K562 (cell line): ENCODE data around the gene MCAM. TPM values are rescaled to one million over a fixed set of nuclear protein-coding genes. Genes with fewer than 3 reads are reported as not detected.

Experiments used
- ARID4B ChIP-seq: sonication (generic); formaldehyde crosslinking; IDR thresholded peaks from 2 replicates; pipeline ENCODE4 v1.8.0; 2022; ENCODE audit warnings: mild to moderate bottlenecking, missing genetic modification reagents
- ATF3 ChIP-seq, 2 experiments: fragments of 450-650 bp in 1 of 2; sonication (generic) in 1 of 2; formaldehyde crosslinking in 1 of 2; IDR thresholded peaks in 1 of 2; conservative IDR thresholded peaks in 1 of 2; 2 replicates each; pipeline versions ENCODE4 v1.6.1 to v1.8.1; 2016 to 2023; ENCODE audit warnings: mild to moderate bottlenecking in 2 of 2, moderate library complexity in 2 of 2, inconsistent platforms in 1 of 2, missing genetic modification reagents in 1 of 2
- CTBP1 ChIP-seq: fragments of 450-650 bp; IDR thresholded peaks from 2 replicates; pipeline ENCODE4 v1.6.1; 2016; ENCODE audit warnings: borderline replicate concordance
- CXXC5 ChIP-seq: fragments of 250-450 bp; sonication (Bioruptor Pico); IDR thresholded peaks from 2 replicates; pipeline ENCODE4 v1.8.0; 2022; ENCODE audit warnings: inconsistent platforms, mild to moderate bottlenecking, moderate library complexity
- E2F4 ChIP-seq: sonication (generic); formaldehyde crosslinking; IDR thresholded peaks from 2 replicates; pipeline ENCODE4 v1.8.0; 2022; ENCODE audit warnings: mild to moderate bottlenecking, low read depth, missing genetic modification reagents
- EWSR1 ChIP-seq: fragments of 450-650 bp; IDR thresholded peaks from 2 replicates; pipeline ENCODE4 v1.6.1; 2018; ENCODE audit warnings: borderline replicate concordance, mild to moderate bottlenecking, low read depth, moderate library complexity; ENCODE audit not compliant: partially characterized antibody
- NFIC ChIP-seq: fragments of 450-650 bp; IDR thresholded peaks from 2 replicates; pipeline ENCODE4 v1.6.1; 2017; ENCODE audit warnings: mild to moderate bottlenecking, inconsistent platforms
- NR3C1 ChIP-seq: sonication (generic); formaldehyde crosslinking; IDR thresholded peaks from 2 replicates; pipeline ENCODE4 v1.8.1; 2022; ENCODE audit warnings: missing genetic modification reagents
- PHF8 ChIP-seq: fragments of 200-600 bp; sonication (generic); IDR thresholded peaks from 2 replicates; pipeline ENCODE4 v1.6.1; 2012; ENCODE audit warnings: mixed run types, mild to moderate bottlenecking, inconsistent platforms, low read length, moderate library complexity, borderline replicate concordance
- POLR2A ChIP-seq: fragments of 450-650 bp; conservative IDR thresholded peaks from 2 replicates; pipeline ENCODE4 v1.6.1; 2016
- POLR2AphosphoS5 ChIP-seq: IDR thresholded peaks from 2 replicates; pipeline ENCODE4 v1.6.1; 2011; ENCODE audit warnings: mild to moderate bottlenecking, low read depth, low read length, moderate library complexity; ENCODE audit not compliant: control insufficient read depth, insufficient read depth
- RBM34 ChIP-seq: fragments of 200-400 bp; formaldehyde crosslinking; IDR thresholded peaks from 2 replicates; pipeline ENCODE4 v1.6.1; 2018; ENCODE audit warnings: low read length, borderline replicate concordance; ENCODE audit not compliant: insufficient read depth
- RFX1 ChIP-seq: fragments of 450-650 bp; IDR thresholded peaks from 2 replicates; pipeline ENCODE4 v1.6.1; 2016; ENCODE audit warnings: mild to moderate bottlenecking, moderate library complexity
- YY1 ChIP-seq, 3 experiments: IDR thresholded peaks; 2 replicates each; pipeline ENCODE4 v1.6.1; 2011; ENCODE audit warnings: low read length in 2 of 3, mild to moderate bottlenecking in 2 of 3, moderate library complexity in 2 of 3, borderline replicate concordance in 1 of 3, control low read depth in 1 of 3, low read depth in 1 of 3; ENCODE audit not compliant: insufficient read depth in 3 of 3, insufficient replicate concordance in 2 of 3, control insufficient read depth in 1 of 3, insufficient read length in 1 of 3; ENCODE audit errors: extremely low read depth in 1 of 3
- ZC3H11A ChIP-seq: IDR thresholded peaks from 2 replicates; pipeline ENCODE4 v1.6.1; 2012; ENCODE audit warnings: low read depth, low read length, improper control_type of control experiment
- ZFX ChIP-seq: sonication (generic); formaldehyde crosslinking; IDR thresholded peaks from 2 replicates; pipeline ENCODE4 v1.8.0; 2022; ENCODE audit warnings: mild to moderate bottlenecking, missing genetic modification reagents, moderate library complexity
- polyA plus RNA-seq, 8 experiments: library from polyadenylated mRNA; depleted of rRNA in 4 of 8; stranded (reverse) in 5 of 8; unstranded in 3 of 8; fragments of >200 nt; fragmentation: Nextera tagmentation in 2 of 8; fragmentation: Illumina TruSeq in 1 of 8; extraction: Ambion mirVana in 2 of 8; extraction: Trizol in 1 of 8; gene quantifications; 2 replicates each; pipeline versions ENCODE4 v1.2.1 to v1.2.3, GENCODE V29; 2011 to 2014; ENCODE audit warnings: inconsistent platforms in 1 of 8, missing spikeins in 1 of 8
- total RNA-seq, 7 experiments: library from RNA; depleted of rRNA in 6 of 7; stranded (reverse); fragments of >200 nt in 6 of 7; fragmentation: Illumina TruSeq in 2 of 7; extraction: Trizol in 2 of 7; gene quantifications; 2 replicates each; pipeline versions ENCODE4 v1.2.1 to v1.2.3, GENCODE V29; 2011 to 2021; ENCODE audit warnings: low replicate concordance in 1 of 7

The MCAM gene
- total and polyA plus RNA-seq, 9 of the 15 experiments (the other 6 are each of a cell fraction or from before 2014, with no cell fraction given): 14.7 to 118 (median 53.6) TPM

- TF ChIP-seq NR3C1 (CRISPR knock-in tag) (0 out of 2 replicates have a peak, but pooled peaks have one; percentile 32), CXXC5 (CRISPR knock-in tag) (0 out of 2 replicates have a peak, but pooled peaks have one; percentile 37), RBM34 (0 out of 2 replicates have a peak, but pooled peaks have one; percentile 37), ATF3 (IDR thresholded peaks at IDR 0.05) (0 out of 2 replicates have a peak, but pooled peaks have one; percentile 9), ATF3 (CRISPR knock-in tag; conservative IDR thresholded peaks at IDR 0.05) (no peak), NFIC (no peak), YY1 (IDR thresholded peaks at IDR 0.05; ENCODE audit: borderline replicate concordance in 1 of 3, control insufficient read depth in 1 of 3, extremely low read depth in 1 of 3, insufficient read depth in 3 of 3, insufficient read length in 1 of 3, insufficient replicate concordance in 2 of 3, low read depth in 1 of 3, low read length in 2 of 3) (peak in 2 of 3 experiments; percentile 64 to 80), EWSR1 (no peak), RFX1 (no peak), POLR2AphosphoS5 (peak; percentile 68), CTBP1 (peak; percentile 54; the same call in 1 of the 2 replicates), PHF8 (peak; percentile 63; the same call in 1 of the 2 replicates), ZFX (CRISPR knock-in tag) (peak; percentile 86), ZC3H11A (no peak), ARID4B (CRISPR knock-in tag) (peak; percentile 63; the same call in 1 of the 2 replicates), POLR2A (peak; percentile 78), E2F4 (CRISPR knock-in tag) (no peak)
Observed at GRCh38 chr11:119316729-119317591, at the start of gene MCAM (continued).
